Activated CD8-positive, alpha-beta memory T cell treated with anti-CD3 and anti-CD28 coated beads for 1 hour (primary cell): ENCODE measurements around the gene OTUD6A.
"Not testable (repeated sequence)": the region's sequence is repeated elsewhere in the genome, so short reads cannot be mapped to it uniquely, and the experiment has no call there.

Experiments
- DNase-seq, 2 donors: peaks; one replicate each; pipeline ENCODE4 v3.0.0-alpha.2; 2020; ENCODE audit warnings: low read depth in 1 of 2; ENCODE audit errors: extremely low read depth in 1 of 2

OTUD6A gene

DNA sequence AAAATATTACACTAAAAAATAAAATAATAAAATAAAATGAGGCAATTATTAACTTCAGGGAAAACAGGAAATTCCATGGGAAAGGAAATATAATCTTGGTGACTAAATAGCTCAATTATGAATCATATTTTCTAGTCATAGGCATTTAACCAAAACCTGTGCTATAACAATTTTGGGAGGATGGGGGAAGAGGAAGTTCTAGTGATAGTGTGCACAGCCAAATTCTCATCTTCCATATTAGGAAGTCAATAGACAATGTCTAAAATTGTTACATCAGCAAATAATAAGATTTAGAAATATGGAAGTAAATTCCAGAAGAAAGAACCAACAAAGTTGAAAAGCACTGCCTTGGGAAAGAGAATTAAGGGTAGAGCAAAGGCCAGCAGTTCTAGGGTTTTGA is 15.3 kb upstream of the OTUD6A start:
- no peak for DNase-seq

DNA sequence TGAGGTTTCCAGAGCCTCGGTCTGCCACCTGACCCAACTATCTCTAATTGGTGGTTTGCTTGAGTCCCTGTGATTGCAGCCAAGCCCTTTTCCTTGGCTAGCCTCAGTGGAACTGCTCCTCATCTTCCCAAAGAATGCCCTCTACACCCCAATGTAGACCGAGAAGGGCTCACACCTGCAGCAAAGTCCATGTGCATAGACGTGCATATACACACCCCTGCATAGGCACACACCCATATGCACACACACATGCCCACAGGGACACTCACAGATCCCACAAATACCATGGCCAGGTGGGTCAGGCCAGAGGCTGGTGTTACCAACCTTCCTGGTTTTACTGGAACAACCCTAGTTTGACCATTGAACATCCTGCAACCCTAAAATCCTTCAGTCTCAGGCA is 12.9 kb upstream of the OTUD6A start:
- DNase-seq, result no peak

DNA sequence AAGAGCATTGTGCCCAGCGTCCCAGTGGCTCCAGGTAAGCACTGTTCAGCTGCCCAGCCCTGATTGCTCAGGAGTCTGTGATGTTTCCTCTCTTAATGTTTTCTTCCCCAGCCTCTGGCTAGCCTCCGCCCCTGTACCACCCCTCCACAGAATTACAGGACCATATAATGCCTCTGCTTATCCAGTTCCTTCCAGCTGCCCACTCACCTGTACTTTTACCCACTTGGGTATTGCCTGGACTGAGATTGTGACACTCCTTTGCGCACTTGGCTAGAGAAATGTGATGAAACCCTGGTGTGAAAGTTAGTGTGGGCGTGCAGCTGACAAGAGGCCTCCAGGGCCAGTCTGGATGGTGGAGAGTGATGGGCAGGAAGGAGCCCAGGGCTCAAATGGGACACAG is 12.3 kb upstream of the OTUD6A start, which contains the start of gene AWAT2:
Gene AWAT2, minus strand, starts transcription at position 14 of the 400 bp plus-strand sequence. Its CDS starts 6 bp downstream, at position 8.
- DNase-seq, result no peak

DNA sequence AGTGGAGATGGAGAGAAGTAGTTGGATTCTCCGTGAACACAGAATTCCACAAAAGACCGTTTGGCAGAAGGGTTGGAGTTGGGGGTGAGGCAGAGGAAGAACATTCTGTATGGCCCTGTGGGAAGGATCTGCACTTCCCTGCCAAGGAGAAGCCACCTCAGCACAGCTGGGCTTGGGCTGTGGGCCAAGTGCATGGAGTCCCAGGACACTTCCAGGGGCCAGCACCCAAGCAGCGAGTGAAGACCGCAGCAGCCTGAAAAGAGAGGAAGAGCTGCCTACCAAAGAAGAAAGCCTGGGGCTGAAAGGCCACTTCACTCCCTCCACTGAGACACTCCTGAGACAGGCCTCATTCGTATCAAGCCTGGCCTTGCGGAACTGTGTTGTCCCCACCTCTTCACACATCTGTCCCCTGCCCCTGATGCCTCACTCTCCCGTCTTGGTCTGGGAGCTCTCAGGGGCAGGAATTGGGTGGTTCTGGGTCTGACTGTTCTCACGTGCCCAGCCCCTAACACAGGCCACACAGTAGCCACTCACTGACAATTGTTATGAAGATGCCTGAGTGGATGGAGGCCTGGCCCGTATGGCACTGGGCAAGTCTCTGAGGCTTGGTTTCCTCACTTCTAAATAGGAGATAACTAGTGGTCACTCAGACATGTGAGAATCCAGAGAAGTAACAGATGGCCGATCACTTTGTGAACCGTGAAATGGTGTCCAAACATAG is 9.2 kb upstream of the OTUD6A start:
- DNase-seq, result no peak

DNA sequence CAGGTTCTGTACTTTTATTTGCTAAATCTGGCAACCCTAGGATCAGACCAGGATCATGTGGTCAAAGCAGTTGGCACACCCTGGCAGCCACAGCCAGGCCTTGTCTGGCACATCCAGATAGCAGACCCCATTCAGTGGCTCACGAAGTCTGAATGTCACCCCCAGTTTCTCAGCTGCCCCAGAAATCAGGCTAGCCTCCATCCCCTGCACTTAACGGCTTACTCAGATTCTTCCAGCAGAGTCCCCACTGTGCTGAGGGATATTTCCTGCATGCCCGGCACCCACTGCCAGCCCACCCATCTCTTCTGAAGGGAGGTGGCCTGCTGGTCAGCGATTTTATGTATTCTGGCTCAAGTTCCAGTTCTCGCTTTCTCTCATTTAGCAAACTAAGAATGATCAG is 7.9 kb upstream of the OTUD6A start:
- no peak for DNase-seq

DNA sequence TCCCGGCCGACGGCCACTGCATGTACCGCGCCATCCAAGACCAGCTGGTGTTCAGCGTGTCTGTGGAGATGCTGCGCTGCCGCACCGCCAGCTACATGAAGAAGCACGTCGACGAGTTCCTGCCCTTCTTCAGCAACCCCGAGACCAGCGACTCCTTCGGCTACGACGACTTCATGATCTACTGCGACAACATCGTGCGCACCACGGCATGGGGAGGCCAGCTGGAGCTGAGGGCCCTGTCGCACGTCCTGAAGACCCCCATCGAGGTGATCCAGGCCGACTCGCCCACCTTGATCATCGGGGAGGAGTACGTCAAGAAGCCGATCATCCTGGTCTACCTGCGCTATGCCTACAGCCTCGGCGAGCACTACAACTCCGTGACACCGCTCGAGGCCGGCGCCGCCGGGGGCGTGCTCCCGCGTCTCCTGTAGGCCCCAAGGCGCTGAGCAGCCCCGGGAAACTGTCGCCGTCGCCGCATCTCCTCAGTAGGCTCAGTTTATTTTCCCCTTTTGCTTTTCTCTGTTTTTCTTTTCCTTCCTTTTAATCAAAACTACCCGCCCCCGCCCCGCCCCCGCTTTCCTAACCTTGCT is 799 bp downstream of the OTUD6A start:
- DNase-seq, result no peak

DNA sequence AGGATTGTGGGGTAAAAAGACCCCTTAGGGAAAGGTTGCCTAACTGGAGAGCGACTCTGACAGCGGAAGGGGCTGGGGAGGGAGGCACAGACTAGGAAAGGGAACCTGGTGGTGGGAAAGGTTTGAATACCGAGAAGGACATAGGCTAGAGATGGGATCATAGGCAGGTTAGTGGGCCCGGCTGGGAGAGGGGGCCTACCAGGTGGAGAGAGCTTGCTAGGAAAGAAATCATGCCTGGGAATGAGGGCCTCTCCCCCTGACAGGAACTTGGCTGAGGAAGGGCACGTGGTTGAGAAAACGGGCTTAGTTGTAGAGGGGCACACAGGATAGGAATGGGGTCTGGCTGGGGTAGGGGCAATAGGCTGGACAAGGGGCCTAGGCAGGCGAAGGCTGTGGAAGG is 4.4 kb downstream of the OTUD6A start:
- no peak for DNase-seq

DNA sequence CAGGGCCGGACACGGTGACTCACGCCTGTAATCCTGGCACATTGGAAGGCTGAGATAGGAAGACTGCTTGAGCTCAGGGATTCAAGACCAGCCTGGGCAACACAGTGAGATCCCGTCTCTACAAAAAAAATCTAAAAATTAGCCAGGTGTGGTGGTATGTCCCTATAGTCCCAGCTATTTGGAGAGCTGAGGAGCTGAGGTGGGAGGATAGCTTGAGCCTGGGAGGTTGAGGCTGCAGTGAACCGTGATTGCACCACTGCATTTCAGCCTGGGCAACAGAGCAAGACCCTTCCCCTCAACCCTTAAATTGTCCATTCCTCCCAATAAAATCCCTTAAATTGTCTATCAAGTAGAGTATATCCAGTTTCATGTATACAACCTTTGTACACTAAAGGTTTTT is 17.0 kb downstream of the OTUD6A start:
- DNase-seq, result no peak

DNA sequence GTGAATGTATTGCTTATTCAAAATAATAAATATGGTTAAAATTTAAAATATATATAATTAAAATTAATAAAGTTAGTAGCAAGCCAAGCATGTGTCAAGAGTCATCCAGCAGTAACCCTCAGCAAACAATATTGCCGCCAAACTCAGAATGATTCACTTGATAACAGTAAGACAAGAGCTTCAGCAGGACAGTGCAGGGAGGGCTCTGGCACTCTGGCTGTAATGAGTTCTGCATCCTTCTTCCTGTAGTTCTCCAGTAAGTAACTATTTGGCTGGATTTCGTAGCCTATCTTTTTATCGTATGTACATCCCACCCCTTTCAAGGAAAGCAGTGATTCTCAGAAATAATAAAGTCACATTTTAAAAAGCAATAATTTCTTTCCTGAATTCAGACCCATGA is 17.6 kb downstream of the OTUD6A start:
- DNase-seq, result no peak

DNA sequence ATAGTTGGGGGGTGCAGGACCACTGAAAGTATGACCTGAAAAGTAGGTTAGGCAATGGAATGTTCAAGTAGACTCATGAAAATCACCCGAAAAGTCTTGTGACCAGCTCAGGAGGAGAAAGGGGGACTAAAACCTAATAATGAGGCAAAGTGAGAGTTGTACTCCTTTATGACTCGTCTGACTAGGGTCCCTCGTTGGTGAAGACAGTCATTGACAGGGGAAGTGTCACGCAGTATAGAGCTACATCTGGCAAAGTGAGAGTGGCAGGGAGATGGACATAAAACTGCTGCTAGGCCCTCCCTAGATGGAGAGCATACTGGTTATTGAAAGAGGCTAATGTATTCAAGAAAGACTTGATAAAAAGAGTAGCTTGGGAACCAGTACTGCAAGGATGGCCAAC is 20.5 kb downstream of the OTUD6A start:
- DNase-seq, result no peak

DNA sequence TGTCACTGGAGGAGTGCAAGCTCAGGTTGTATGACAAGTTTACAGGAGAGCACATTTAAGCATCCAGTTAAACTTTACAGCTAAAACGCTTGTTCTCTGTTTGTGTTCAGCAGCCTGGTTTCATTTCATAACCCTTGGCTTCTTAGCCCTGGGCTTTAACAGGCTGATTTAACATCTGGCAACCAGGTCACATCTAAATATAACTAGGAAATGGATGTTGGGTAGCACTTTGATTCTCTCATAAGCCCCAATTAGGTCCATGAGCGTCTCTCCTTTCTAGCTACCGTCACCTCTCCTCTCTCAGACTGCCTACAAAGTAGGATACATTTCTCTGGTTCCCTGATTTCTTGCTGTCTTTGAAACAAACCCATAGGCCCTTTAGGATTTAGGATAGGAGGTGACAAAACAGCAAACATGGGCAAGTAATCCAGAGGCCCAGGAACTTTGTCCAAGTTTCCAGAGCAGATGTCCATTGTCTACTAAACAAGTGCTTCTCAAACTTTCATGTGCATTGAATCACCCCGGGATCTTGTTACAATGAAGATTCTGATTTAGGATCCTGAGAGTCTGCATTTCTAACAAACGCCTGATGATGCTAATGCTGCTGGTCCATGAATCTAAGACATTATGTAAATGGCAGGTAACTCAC is 22.5 kb downstream of the OTUD6A start:
- no peak for DNase-seq

DNA sequence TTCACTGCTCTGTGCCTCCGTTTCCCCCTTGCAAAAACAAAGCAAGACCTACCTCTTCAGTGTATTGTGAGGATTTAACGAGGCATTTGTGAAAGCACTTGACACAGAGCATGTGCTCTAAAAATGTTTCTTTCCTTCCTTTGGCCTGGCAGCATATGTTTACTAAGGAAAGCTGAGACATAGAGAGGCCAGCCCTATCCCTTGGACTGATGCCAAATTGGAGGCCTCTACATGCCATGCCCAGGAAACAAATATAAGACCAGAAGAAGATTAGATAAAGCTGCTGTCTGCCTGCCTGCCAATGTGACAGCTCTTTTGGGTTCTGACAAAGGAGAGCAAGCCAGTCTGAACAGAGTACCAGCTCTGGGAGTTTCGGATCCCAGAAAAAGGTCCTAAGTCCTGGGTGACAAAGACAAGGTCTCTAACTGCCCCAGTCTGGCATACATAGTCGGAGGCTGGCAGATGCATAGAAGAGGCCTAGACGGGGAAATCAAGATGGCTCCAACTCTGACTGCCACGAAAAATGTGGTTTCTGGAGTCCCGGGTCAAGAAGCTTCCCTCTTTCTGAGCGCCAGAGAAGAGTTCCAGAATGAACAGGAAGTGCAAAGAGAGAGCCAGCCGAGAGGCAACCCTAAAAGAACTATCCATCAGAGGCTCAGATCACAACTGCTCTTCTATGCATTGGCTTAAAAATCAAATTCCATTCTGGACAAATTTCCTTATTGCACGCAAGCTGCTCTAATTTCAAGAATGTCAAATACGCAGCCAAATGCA is 25.8 kb downstream of the OTUD6A start:
- DNase-seq, result no peak

DNA sequence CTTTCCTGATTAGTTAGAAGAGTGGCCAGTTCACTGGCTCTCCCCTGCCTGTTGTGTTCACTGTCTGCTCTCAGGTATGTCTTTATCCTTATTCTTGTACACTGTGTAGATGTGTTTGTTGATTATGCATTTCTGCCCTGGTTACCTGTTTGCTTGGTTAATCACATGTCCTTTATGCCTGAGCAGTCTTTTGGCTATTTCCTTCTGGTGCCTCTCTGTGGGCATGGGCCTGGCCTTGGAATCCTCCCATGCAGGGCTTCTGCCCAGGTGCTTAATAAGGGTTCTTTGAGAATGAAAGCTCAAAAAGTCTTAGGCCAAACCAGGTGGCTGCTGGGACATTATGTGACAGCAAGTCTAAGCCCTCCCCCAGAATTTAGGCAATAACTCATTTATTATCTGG is 26.5 kb downstream of the OTUD6A start:
- DNase-seq, result no peak

DNA sequence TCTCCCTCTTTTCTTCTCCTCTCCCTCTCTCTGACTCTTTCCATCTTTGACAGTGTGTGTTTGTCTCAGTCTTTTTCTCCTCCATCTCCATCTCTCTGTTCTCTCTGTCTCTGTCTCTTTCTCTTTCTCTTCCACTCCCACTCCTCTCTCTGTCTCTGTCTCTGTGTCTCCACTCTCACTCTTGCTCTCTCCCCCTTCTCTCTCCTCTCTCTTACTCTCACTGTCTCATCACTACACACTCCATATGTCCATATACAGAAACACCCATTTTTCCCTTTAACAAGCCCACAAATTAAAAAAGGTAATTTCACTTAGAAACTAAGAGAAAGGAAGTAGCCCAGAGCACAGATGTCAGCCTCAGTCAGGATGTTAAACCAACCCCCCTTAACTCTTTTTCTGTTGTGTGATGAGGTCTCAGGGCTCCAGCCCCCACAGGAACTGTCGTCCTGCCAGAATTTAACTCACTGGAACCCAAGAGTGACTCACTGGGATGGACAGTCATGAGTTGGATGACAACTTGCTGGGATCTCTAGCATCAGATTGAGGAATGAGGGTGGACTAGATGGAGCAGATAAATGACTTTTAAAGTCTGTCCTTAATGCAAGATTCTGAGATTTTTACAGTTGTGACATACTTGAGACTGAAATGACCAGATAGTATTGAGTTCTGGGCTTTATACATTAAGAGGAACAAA is 27.5 kb downstream of the OTUD6A start:
- no peak for DNase-seq

DNA sequence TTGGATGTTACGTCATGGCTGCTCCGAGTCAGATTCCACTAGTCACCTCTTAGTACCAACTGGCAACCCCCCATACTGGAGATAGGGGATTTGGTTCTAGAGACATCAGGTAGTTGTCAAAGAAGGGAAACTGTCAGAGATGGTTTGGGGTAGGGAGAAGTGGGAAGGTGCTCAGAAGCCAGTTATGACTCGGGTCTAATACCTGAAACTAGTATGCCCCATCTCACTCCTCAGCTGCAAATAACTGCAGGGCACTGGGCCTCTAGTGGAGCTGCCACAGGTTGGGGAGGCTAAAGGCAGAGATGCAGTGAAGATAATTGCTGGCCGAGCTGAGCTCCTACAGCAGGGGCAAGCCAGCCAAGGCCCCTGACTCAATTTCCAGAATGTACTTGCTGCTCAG is 30.0 kb downstream of the OTUD6A start:
- no peak for DNase-seq

DNA sequence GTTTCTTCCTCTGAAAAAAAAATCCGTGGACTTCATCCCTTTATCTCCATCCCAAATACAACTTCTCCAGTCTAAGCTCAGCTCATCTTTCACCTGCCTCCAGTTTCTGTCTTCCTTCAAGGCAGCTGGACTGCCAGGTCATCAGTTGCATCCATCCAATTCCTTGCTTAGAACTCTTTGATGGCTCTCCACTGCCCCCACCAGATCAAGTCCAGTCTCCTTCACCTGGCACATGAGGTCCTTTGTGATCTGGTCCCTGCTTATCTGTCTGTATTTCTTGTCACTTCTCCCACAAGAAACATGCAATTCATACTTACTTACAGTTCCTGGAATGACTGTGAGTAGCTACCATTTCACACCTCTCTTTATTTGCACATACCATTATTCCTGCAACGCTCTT is 33.8 kb downstream of the OTUD6A start:
- no peak for DNase-seq

DNA sequence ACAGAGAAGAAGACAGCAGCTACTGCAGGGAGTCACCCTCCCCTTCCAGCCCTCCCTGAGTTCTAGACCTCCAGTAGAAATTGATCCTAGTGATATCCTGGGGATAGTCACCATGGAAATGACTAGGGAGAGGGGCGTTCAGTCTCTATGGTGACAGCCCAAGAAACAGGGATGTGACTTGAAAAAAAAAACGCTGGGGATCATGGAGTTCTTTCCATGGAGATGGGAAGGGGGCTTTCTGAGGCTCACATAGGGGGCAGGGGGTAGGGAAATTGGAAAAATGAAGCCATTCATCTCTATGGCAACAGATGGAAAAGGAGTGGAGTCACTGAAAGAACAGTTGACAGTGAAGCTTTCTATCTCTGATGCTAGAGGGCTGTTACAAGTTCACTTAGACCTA is 43.0 kb downstream of the OTUD6A start:
- no peak for DNase-seq

DNA sequence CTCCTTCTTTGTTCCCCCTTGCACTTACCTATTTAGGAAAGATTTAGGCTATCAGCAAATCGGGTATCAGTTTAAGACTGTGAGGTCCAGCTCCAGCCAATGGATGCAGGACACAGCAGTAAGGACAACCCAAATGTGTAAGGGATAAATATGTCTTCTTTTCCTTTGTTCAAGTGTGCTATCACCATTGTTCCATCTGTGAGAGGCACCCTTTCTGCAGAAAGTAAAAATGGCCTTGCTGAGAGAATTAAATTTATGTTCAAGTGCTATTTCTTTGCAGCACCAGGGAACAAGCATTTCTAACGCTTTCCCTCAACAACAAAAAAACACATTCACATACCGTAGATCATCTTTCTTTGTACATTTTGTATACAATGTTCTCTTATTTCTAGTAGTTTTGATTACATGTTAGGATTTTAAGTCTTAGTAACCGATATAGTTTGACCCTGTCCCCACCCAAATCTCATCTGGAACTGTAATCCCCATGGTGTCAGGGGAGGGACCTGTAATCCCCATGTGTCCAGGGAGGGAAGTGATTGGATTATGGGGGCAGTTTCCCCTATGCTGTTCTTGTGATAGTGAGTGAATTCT is 49.3 kb downstream of the OTUD6A start:
- DNase-seq, result not testable (repeated sequence)
